ENCODE results near the gene GRN. TPM values are rescaled to one million over a fixed set of nuclear protein-coding genes. Genes with fewer than 3 reads are reported as not detected.
"Not testable (repeated sequence)": the region's sequence is repeated elsewhere in the genome, so short reads cannot be mapped to it uniquely, and the experiment has no call there.

GRN gene
- total RNA-seq, 1 donor from 2014 or later: 521 TPM

DNA sequence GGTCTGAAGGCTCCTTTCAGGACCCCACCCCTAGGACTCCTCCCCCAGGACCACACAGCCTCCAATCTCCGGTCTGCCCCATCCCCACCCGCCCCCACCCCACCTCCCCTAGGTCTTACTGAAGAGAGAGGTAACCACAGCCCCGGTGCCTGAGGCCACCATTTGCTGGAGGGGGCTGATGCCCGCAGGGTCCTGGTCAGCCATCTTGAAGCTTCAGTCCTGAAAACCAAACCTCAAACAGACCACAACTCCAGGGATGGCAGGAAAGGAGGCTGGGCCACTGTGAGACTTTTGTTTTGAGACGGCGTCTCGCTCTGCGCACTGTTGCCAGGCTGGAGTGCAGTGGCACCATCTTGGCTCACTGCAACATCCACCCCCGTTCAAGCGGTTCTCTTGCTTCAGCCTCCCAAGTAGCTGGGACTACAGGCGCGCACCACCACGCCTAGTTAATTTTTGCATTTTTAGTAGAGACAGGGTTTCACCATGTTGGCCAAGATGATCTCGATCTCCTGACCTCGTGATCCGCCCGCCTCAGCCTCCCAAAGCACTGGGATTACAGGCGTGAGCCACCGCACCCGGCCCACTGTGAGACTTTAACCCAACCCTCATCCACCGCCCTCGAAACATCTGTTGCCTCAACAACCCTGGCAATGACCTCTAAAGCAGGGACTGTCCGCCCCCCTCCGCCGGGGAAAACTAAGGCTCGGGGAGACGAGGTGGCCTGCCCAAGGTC is 21.6 kb upstream of the GRN start:
- TF ChIP-seq, protein P1, sequence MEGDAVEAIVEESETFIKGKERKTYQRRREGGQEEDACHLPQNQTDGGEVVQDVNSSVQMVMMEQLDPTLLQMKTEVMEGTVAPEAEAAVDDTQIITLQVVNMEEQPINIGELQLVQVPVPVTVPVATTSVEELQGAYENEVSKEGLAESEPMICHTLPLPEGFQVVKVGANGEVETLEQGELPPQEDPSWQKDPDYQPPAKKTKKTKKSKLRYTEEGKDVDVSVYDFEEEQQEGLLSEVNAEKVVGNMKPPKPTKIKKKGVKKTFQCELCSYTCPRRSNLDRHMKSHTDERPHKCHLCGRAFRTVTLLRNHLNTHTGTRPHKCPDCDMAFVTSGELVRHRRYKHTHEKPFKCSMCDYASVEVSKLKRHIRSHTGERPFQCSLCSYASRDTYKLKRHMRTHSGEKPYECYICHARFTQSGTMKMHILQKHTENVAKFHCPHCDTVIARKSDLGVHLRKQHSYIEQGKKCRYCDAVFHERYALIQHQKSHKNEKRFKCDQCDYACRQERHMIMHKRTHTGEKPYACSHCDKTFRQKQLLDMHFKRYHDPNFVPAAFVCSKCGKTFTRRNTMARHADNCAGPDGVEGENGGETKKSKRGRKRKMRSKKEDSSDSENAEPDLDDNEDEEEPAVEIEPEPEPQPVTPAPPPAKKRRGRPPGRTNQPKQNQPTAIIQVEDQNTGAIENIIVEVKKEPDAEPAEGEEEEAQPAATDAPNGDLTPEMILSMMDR (IDR thresholded peaks at IDR 0.05; ENCODE audit: insufficient read depth, low read length, poor library complexity, severe bottlenecking): no peak
- H3K4me3 ChIP-seq (ENCODE audit: low read depth, low read length): peak overlapping the region; percentile 92
- no peaks in the 10 kb centered on the region for H3K27me3 ChIP-seq (ENCODE audit: control insufficient read depth, insufficient read depth, low read length)
- DNase-seq (ENCODE audit: low read depth): no peak
- H3K36me3 ChIP-seq (ENCODE audit: control insufficient read depth, insufficient read depth, low read length): no peaks in the 10 kb centered on the region

DNA sequence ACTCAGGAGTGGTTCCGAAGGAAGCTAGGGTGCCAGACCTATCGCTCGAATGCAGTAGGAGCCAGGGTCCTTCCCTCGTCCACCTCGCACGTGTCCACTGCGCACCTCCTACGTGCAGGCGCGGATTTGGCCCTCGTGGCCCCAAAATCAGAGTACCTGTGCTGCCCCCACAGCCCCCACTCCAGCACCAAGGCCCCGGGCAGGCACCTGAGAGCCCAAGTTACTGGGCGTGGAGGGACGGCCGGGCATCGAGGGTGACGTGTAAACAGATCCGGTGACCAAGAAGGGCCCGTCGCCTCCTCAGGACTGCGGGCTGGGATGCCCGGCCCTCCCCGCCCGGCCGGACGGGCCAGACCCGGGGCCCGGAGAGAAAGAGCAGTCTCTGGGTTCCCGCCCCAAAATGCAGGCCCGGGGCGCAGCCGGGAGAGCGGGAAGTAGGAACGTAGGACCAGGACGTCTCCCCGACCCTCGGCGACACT is 21.0 kb upstream of the GRN start:
- Histone ChIP-seq H3K27me3 (ENCODE audit: control insufficient read depth, insufficient read depth, low read length) (no peaks in the 10 kb centered on the region), H3K36me3 (ENCODE audit: control insufficient read depth, insufficient read depth, low read length) (no peaks in the 10 kb centered on the region), H3K4me3 (ENCODE audit: low read depth, low read length) (peak overlapping the region; percentile 92)
- TF ChIP-seq, protein P1 (IDR thresholded peaks at IDR 0.05; ENCODE audit: insufficient read depth, low read length, poor library complexity, severe bottlenecking): no peak
- no peak for DNase-seq (ENCODE audit: low read depth)

DNA sequence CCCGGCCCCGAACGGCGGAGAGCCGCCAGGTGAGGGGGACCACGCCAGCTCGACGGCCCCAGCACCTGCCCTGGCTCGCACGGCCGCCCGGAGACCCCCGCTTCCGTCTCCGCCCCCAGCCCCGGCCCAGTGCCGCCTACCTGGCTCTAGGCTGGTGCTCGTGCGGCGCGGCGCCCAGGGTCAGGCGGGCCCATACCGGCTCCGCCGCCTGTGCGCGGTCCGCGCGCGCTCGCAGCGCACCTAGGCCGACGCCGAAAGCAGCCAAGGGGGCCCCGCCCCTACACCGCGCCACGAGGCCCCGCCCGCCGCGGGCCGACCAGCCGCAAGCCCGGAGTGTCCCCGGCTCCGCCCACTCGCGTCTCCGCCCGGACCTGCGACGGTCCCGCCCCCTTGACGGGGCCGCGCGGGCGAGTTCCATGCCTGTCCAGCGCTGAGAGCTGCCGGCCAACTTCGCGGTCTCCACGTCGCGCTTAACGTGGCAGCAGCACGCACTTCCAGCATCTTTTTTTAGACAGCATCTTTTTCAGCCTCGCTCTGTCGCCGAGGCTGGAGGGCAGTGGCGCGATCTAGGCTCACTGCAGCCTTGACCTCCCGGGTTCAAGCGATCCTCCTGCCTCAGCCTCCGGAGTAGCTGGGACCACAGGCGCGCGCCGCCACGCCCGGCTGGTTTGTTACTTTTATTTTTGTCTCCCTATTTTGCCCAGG is 20.4 kb upstream of the GRN start, which contains the start of gene SLC25A39:
SLC25A39 (minus strand) TSS at position 253 of the 705 bp plus-strand sequence. CDS start 1,261 bp downstream, outside the sequence.
- no peaks in the 10 kb centered on the region for H3K27me3 ChIP-seq (ENCODE audit: control insufficient read depth, insufficient read depth, low read length)
- peak; percentile 58 for DNase-seq (ENCODE audit: low read depth)
- TF ChIP-seq, protein P1 (IDR thresholded peaks at IDR 0.05; ENCODE audit: insufficient read depth, low read length, poor library complexity, severe bottlenecking): no peak
- H3K36me3 ChIP-seq (ENCODE audit: control insufficient read depth, insufficient read depth, low read length): no peaks in the 10 kb centered on the region
- peak within 1 kb of the TSS; percentile 92 for H3K4me3 ChIP-seq (ENCODE audit: low read depth, low read length)

DNA sequence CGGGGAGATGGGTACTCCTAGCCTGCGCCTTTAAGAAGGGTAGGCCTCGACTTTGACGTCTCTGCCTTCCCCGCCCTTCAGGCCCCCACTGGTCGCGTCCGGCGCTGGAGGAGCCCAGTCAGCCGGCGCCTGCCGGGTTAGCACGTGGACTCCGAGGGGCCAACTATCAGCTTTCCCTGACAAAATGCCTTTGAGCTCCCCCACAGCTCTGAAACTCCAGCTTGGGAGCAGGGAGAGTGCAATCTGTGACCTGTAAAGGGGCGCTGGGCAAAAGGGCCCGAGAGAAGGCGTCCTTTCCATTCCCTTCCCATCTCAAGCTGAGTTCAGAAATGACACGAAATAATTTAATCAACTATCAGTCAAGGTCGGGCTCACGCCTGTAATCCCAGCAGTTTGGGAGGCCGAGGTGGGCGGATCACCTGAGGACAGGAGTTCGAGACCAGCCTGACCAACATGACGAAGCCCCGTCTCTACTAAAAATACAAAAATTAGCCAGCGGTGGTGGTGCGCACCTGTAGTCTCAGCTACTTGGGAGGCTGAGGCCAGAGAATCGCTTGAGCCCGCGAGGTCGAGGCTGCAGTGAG is 18.1 kb upstream of the GRN start:
- Histone ChIP-seq H3K27me3 (ENCODE audit: control insufficient read depth, insufficient read depth, low read length) (no peaks in the 10 kb centered on the region), H3K4me3 (ENCODE audit: low read depth, low read length) (no peak overlapping the region), H3K36me3 (ENCODE audit: control insufficient read depth, insufficient read depth, low read length) (no peaks in the 10 kb centered on the region)
- DNase-seq (ENCODE audit: low read depth): peak; percentile 88
- TF ChIP-seq, protein P1 (IDR thresholded peaks at IDR 0.05; ENCODE audit: insufficient read depth, low read length, poor library complexity, severe bottlenecking): no peak

DNA sequence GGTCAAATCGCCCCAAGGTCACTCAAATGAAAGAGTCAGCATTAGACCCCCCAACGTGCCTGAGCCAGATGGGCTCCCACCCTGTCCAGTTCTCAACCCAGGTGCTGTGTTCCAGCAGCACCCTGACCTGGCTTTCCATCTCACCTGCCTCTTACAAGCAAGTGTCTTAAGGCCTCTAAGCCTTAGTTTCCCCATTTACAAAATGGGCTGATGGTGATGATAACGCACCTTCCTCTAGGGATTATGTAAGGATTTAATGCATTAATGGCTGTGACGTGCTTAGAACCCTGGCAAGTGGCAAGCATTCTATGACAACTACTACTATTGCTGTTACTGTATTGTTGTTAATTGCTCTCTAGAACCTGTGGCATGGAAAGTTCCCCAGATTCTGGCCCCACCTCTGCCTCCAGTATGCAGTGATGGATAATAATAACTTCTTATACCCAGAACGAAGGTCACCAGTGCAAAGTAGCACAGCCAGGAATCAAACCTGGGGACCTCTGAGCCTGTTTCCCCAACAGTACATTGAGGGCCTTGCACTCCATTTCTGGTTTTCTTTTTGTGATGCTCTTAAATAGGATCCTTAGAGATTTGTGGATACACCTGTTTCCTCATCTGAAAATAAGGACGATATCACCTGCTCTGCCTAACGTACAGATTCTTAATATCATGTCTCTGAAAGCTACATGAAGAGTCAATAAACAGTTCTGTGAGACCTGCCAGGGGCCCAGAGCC is 17.2 kb upstream of the GRN start:
- DNase-seq (ENCODE audit: low read depth): no peak
- TF ChIP-seq, protein P1 (IDR thresholded peaks at IDR 0.05; ENCODE audit: insufficient read depth, low read length, poor library complexity, severe bottlenecking): no peak

DNA sequence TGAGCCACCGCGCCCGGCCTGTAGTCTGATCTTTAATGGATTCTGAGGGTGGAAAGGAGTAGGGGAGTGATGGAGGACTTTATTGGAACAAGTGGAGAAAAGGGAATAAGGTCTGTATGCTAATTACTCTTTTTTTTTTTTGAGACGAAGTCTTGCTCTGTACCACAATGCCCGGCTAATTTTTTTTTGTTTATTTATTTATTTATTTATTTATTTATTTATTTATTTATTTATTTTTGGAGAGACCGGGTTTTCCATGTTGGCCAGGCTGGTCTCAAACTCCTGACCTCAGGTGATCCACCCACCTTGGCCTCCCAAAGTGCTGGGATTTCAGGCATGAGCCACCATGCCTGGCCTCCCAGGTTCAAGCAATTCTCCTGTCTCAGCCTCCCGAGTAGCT is 15.6 kb upstream of the GRN start:
- not testable (repeated sequence) for H3K27me3 ChIP-seq (ENCODE audit: control insufficient read depth, insufficient read depth, low read length); H3K36me3 ChIP-seq (ENCODE audit: control insufficient read depth, insufficient read depth, low read length); H3K4me3 ChIP-seq (ENCODE audit: low read depth, low read length); DNase-seq (ENCODE audit: low read depth)

More for the DNA sequence above, 17.2 kb upstream of the GRN start:
- H3K27me3 ChIP-seq (ENCODE audit: control insufficient read depth, insufficient read depth, low read length): no peaks in the 10 kb centered on the region
- no peak overlapping the region for H3K4me3 ChIP-seq (ENCODE audit: low read depth, low read length)
- no peaks in the 10 kb centered on the region for H3K36me3 ChIP-seq (ENCODE audit: control insufficient read depth, insufficient read depth, low read length)

DNA sequence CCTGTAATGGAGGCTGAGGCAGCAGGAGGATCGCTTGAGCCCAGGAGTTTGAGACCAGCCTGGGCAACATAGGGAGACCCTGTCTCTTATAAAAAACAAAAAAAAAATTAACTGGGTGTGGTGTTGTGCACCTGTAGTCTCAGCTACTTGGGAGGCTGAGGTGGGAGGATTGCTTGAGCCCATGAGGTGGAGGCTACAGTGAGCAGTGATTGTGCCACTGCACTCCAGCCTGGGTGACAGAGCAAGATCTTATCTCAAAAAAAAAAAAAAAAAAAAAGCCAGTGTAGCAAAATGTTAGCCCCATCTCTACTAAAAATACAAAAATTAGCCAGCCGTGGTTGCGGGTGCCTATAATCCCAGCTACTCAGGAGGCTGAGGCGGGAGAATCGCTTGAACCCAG is 14.8 kb upstream of the GRN start:
- not testable (repeated sequence) for H3K4me3 ChIP-seq (ENCODE audit: low read depth, low read length); H3K36me3 ChIP-seq (ENCODE audit: control insufficient read depth, insufficient read depth, low read length); H3K27me3 ChIP-seq (ENCODE audit: control insufficient read depth, insufficient read depth, low read length); DNase-seq (ENCODE audit: low read depth)
